Measurements from ENCODE around the gene GRB14.
"Not testable (repeated sequence)": the region's sequence is repeated elsewhere in the genome, so short reads cannot be mapped to it uniquely, and the experiment has no call there.

GRB14 gene

GRCh38 chr2:164620873-164621763 lies at the start of gene GRB14:
Gene GRB14, minus strand, starts transcription at chr2:164621482. Its CDS starts 173 bp downstream, at chr2:164621309.
- peak; percentile 84 for DNase-seq

GRCh38 chr2:164669291-164669690 lies 48.0 kb upstream of the GRB14 start:
- no peak for DNase-seq

- DNase-seq = no peak
These were observed 46.3 kb upstream of the GRB14 start for GRCh38 chr2:164667566-164667965.

- DNase-seq = no peak
These were observed 42.8 kb upstream of the GRB14 start for GRCh38 chr2:164664070-164664469.

- no peak for DNase-seq
These were observed 41.8 kb upstream of the GRB14 start for GRCh38 chr2:164662868-164663631.

GRCh38 chr2:164662066-164662465 lies 40.8 kb upstream of the GRB14 start:
- DNase-seq = no peak

- DNase-seq = no peak
These were observed 40.1 kb upstream of the GRB14 start for GRCh38 chr2:164661349-164661748.

GRCh38 chr2:164657129-164657528 lies 35.8 kb upstream of the GRB14 start:
- no peak for DNase-seq

- DNase-seq = no peak
These were observed 34.5 kb upstream of the GRB14 start for GRCh38 chr2:164655750-164656149.

GRCh38 chr2:164655336-164655735 lies 34.1 kb upstream of the GRB14 start:
- DNase-seq = no peak

- DNase-seq = no peak
These were observed 30.1 kb upstream of the GRB14 start for GRCh38 chr2:164651361-164651760.

GRCh38 chr2:164644036-164644700 lies 22.9 kb upstream of the GRB14 start:
- no peak for DNase-seq

GRCh38 chr2:164642946-164643555 lies 21.8 kb upstream of the GRB14 start:
- DNase-seq = no peak

GRCh38 chr2:164642268-164642667 lies 21.0 kb upstream of the GRB14 start:
- peak; percentile 2 for DNase-seq

GRCh38 chr2:164628319-164628718 lies 7.0 kb upstream of the GRB14 start:
- not testable (repeated sequence) for DNase-seq

- DNase-seq = no peak
These were observed 4.2 kb upstream of the GRB14 start for GRCh38 chr2:164625378-164625971.

GRCh38 chr2:164624316-164624715 lies 3.0 kb upstream of the GRB14 start:
- DNase-seq = no peak

- peak; percentile 4 for DNase-seq
These were observed 1.2 kb upstream of the GRB14 start for GRCh38 chr2:164622338-164623106.

GRCh38 chr2:164621764-164622105 lies 453 bp upstream of the GRB14 start:
- DNase-seq = peak; percentile 48

- peak; percentile 24 for DNase-seq
These were observed 825 bp downstream of the GRB14 start for GRCh38 chr2:164620457-164620856.

- no peak for DNase-seq
These were observed 3.8 kb downstream of the GRB14 start for GRCh38 chr2:164617466-164617865.

Measured in NCI-H146 (cell line).